GM11168 (cell line): ENCODE data around the gene TUT4.

Source experiments
- in situ Hi-C: fragments of 300-500 bp; cut with MboI; formaldehyde crosslinking; loops from one replicate; pipeline ENCODE4 v1.12.0; 2022; ENCODE audit warnings: low sequenced_read_pairs; ENCODE audit not compliant: unreplicated experiment

The TUT4 gene

GRCh38 chr1:52542085-52542688, 10.7 kb downstream of the TUT4 start:
- in situ Hi-C loops: no loop called here

- in situ Hi-C loops: no loop called here
Observed at GRCh38 chr1:52534928-52535764, 17.7 kb downstream of the TUT4 start.

- in situ Hi-C loops: no loop called here
Observed at GRCh38 chr1:52533713-52534112, 19.2 kb downstream of the TUT4 start.

- in situ Hi-C loops: no loop called here
Observed at GRCh38 chr1:52532731-52533327, 20.1 kb downstream of the TUT4 start.

DNA sequence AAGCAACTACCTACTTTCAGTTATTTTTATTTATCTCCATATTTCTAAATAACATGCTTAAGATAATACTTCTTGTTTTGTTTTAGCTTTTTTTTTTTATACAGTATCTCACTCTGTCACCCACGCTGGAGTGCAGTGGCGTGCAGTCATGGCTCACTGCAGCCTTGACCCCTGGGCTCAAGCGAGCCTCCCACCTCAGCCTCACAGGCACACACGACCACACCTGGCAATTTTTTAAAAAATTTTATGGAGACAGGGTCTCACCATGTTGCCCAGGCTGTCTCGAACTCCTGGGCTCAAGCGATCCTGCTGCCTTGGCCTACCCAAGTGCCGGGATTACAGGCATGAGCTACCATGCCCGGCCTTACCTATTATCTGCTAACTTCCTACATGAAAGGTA, 20.6 kb downstream of the TUT4 start:
- in situ Hi-C loops: no loop called here

DNA sequence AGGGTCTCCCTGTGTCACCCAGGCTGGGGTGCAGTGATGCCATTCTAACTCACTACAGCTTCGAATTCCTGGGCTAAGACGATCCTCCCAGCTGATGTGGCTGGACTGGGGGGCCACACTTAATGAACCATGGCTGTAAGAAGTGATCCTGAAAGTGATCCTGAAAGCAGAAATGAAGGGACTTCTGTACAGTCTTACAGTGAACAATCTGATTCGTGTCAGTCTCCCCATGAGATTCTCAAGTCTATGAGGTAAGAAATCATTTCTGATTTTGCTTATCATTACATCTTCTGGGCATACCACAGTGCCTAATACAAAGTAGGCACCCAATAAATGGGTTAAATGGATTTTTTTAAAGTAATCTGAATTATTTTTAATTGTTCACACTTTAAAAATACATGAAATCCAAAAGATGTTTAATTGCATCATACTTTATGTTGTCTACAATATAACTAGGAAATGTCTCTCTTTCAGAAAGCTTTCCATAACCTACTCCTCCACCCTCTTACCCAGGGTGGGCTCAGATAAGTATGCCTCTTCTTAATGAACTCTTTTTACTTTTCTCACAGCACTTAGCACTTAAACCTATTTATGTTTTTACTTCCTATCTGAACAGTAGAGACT, 21.5 kb downstream of the TUT4 start:
- in situ Hi-C loops: no loop called here

DNA sequence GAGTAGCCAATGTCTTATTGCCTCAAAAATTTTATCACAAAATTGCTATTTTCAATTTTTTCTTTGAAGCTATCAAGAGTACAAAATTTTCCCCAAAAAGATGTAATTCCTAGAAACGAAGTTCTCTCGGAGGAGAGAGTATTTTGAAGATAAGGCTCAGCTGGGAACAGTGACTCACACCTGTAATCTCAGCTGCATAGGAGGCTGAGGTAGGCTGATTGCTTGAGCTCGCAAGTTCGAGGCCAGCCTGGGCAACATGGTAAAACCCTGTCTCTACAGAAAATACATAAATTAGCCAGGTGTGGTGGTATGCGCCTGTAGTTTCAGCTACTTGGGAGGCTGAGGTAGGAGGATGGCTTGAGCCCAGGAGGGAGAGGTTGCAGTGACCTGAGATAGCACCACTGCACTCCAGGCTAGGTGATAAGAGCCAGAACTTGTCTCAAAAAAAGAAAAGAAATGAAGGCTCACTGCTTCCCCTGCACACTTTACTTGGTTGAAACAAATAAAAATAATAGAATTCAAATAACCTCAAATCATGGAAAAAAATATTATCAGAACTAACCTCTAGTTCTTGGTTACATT, 22.2 kb downstream of the TUT4 start:
- in situ Hi-C loops: no loop called here

GRCh38 chr1:52523376-52523775, 29.5 kb downstream of the TUT4 start:
- in situ Hi-C loops: no loop called here

DNA sequence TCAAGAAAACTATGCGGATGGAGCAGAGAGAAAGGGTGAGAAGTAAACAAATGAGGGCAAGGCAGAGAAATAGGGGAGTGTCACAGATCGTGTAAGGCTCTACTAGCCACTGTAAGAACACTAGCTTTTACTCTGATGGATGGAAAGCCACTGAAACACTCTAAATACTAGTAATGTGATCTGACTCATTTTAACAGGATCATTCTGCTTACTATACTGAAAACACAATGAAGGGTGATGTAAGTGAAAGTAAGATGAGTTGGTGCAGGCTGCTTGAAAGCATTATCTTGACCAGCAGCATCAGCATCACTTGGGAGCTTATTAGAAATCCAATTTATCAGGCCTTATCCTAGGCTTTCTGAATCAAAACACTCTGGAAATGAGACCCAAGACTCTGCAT, 32.7 kb downstream of the TUT4 start:
- in situ Hi-C loops: no loop called here

DNA sequence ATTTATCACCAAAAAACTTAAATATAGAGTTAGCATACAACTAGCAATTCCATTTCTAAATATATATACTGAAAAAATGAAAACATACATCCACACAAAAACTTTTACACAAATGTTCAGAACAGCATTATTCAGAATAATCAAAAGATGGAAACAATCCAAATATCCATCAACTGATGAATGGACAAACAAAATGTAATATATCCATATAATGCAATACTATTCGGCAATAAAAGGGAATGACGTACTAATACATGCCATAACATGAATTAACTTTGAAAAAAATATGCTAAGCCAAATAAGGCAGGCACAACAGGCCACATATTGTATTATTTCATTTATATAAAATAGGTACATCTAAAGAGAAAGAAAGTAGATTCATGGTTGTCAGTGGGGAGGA, 33.9 kb downstream of the TUT4 start:
- in situ Hi-C loops: no loop called here

GRCh38 chr1:52511851-52512615, 40.9 kb downstream of the TUT4 start:
- in situ Hi-C loops: no loop called here

DNA sequence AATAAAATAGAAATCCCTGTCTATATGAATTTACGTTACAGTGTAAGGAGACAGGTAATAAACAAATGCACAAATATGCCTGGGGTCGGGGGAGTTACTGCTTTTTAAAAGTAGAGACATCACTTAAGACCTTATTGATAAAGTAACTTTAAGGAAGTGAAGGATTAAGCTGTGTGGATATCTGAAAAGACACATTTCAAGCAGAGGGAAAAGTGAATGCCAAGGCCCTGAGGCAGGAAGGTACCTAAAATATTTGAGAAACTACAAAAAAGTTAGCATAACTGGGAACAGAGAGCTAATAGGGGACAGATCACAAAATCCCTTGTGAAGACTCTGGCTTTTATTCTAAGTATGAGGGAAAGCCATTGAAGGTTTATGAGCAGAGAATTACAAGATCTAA, 41.5 kb downstream of the TUT4 start:
- in situ Hi-C loops: no loop called here

GRCh38 chr1:52506920-52507546, 45.9 kb downstream of the TUT4 start:
- in situ Hi-C loops: loop anchor here (5.0 kb wide), 1 partner anchor 45 kb away; no protein-coding TSS in a partner anchor

- in situ Hi-C loops: loop anchor here (5.0 kb wide), 1 partner anchor 44 kb away; no protein-coding TSS in a partner anchor
Observed at GRCh38 chr1:52506349-52506748, 46.5 kb downstream of the TUT4 start.

DNA sequence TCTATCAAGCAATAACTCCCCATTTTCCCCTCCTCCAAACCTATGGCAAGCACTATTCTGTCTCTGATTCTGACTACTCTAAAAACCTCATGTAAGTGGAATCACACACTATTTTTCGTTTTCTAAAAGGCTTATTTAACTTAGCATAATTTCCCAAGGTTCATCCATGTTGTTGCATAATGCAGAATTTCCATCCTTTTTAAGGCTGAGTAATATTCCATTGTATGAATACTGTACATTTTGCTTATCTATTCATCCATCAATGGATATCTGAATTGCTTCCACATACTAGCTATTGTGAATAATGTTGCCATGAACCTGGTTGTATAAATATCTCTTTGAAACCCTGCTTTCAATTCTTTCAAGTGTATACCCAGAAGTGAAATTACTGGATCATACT, 48.2 kb downstream of the TUT4 start:
- in situ Hi-C loops: loop anchor here (5.0 kb wide), 1 partner anchor 42 kb away; no protein-coding TSS in a partner anchor

- in situ Hi-C loops: no loop called here
Observed at GRCh38 chr1:52503706-52504105, 49.2 kb downstream of the TUT4 start.

GRCh38 chr1:52502789-52503188, 50.1 kb downstream of the TUT4 start:
- in situ Hi-C loops: no loop called here

- in situ Hi-C loops: no loop called here
Observed at GRCh38 chr1:52487632-52488031, 65.3 kb downstream of the TUT4 start.

DNA sequence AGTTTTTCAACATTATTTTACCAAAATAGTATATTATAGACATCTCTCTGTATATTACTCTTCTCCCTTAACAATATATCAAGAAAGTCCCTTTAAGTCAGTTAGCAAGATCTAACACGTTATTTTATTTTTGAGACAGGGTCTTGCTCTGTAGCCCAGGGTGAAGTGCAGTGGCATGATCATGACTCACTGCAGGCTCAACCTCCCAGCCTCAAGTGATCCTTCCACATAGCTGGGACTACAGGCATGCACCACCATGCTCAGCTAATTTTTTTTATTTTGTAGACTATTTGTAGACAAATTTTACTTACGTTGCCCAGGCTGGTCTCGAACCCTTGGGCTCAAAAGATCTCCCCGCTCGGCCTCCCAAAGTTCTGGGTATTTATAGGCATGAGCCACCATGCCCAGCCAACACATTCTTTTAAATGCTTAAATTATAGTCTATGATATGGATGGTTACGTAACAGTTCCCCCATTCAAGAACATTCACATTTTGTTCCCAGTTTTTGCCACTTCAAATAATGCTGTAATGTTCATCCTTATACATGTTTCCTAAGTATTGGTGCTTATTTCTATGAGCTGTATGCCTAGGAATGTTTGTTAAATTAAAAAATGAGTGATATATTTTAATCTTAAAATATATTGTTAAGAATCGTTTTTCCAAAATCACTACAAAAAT, 70.4 kb downstream of the TUT4 start:
- in situ Hi-C loops: no loop called here
